ENCODE data around the gene CDCP1.
A peak's percentile ranks its signal among the peaks of the same experiment; 100 is the strongest.

The CDCP1 gene

DNA sequence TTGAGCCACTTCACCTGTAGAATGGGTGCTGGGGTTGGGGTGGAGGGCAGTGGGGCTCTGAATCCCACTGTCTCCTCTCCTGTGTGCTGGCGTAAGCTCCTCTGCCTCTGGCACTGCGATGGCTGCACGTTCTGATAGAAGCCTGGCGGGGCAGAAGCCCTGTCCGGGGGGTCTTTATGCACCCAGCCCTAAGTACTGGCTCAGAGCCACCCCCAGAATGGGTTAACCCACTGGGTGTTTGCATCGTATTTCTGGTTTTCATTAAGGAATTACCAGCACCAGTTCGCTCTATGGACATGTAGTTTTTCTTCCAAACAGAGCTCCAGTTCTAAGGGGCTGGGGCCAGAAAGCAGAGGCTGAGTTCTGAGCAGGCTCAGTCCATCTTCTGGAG is 37.7 kb upstream of the CDCP1 start:
- Mint-ChIP-seq H3K27ac (peak overlapping the region in 2 of 3 experiments; percentile 74 to 89), H3K9me3 (no peaks in the 10 kb centered on the region), H3K27me3 (ENCODE audit: low read depth) (peaks cover 11% of the 10 kb centered on the region), H3K4me1 (peaks cover 64% of the 10 kb centered on the region), H3K4me3 (no peak overlapping the region), H3K36me3 (ENCODE audit: low read depth) (no peaks in the 10 kb centered on the region)
- TF ChIP-seq, protein P1, sequence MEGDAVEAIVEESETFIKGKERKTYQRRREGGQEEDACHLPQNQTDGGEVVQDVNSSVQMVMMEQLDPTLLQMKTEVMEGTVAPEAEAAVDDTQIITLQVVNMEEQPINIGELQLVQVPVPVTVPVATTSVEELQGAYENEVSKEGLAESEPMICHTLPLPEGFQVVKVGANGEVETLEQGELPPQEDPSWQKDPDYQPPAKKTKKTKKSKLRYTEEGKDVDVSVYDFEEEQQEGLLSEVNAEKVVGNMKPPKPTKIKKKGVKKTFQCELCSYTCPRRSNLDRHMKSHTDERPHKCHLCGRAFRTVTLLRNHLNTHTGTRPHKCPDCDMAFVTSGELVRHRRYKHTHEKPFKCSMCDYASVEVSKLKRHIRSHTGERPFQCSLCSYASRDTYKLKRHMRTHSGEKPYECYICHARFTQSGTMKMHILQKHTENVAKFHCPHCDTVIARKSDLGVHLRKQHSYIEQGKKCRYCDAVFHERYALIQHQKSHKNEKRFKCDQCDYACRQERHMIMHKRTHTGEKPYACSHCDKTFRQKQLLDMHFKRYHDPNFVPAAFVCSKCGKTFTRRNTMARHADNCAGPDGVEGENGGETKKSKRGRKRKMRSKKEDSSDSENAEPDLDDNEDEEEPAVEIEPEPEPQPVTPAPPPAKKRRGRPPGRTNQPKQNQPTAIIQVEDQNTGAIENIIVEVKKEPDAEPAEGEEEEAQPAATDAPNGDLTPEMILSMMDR (IDR thresholded peaks at IDR 0.05; ENCODE audit: unreplicated experiment in 3 of 3), result no peak

DNA sequence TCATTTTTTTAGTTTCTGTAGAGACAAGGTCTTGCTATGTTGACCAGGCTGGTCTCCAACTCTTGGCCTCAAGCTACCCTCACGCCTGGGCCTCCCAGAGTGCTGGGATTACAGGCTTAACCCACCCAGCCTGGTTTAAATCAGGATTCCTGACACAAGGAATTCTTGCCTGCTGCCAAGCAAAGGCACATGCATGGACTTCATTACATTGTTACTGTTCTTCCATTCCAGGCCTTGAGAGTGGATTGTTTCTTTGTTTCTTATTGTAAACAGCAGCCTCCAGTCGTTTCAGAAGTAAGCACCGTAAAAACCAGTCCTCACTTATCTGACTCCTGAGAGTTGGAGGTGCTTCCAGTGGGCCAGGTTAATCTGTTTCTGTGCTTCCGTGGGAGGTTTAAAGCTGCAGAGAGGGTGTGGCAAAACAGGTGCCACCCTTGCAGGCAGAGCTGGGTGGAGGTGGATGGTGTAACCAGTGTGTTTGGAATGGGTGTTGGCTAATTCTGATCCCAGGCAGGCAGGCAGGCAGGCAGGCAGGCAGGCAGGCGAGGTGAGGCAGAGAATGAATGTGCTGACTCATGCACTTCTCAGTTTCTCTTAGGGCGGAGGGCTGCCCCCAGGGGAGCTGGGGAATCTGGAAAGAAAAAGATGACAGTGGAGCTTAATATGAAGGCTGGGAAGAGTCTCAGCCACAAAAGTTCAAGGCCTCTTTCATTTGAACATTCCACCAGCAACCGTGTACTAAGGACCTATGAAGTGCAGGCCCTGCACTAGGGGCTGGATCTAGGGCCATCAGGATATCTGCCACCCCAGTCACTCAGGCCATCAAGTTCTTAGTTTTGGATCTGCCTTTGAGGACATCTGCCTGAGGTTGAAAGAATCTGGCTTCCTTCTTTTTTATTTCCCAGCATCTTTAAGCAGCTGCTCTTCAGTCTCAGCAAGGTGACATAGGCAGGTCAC is 37.0 kb upstream of the CDCP1 start:
- no peaks in the 10 kb centered on the region for H3K36me3 Mint-ChIP-seq (ENCODE audit: low read depth)
- peaks cover 62% of the 10 kb centered on the region for H3K4me1 Mint-ChIP-seq
- H3K4me3 Mint-ChIP-seq, result peak overlapping the region in 1 of 3 experiments; percentile 25
- H3K27ac Mint-ChIP-seq, result peak overlapping the region; percentile 72 to 89 (median 87)
- peaks cover 12% of the 10 kb centered on the region for H3K27me3 Mint-ChIP-seq (ENCODE audit: low read depth)
- H3K9me3 Mint-ChIP-seq, result no peaks in the 10 kb centered on the region
- TF ChIP-seq, protein P1 (IDR thresholded peaks at IDR 0.05; ENCODE audit: unreplicated experiment in 3 of 3), result no peak

DNA sequence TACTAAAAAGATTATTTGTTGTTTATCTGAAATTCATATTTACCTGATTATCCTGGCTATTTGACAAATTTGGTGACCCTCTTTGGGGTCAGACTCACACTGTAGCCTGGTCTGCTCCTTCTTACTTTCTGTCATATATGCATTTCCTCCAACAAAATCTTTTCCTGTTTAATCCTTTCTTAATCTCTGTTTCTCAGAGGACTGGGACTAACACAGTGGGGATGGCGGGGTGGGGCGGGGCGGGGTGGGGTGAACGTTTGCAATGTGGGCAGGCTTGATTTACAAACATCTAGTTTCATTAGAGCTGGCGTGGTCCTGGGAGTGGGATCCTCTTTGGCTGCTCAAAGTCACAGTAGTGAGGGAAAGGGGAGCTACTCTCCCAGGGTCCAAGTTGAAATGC is 35.3 kb upstream of the CDCP1 start:
- Mint-ChIP-seq H3K27ac (peak overlapping the region in 1 of 3 experiments; percentile 35), H3K36me3 (ENCODE audit: low read depth) (no peaks in the 10 kb centered on the region), H3K9me3 (no peaks in the 10 kb centered on the region), H3K4me3 (no peak overlapping the region), H3K27me3 (ENCODE audit: low read depth) (peaks cover 17% of the 10 kb centered on the region), H3K4me1 (peaks cover 62% of the 10 kb centered on the region)
- TF ChIP-seq, protein P1 (IDR thresholded peaks at IDR 0.05; ENCODE audit: unreplicated experiment in 3 of 3), result no peak

DNA sequence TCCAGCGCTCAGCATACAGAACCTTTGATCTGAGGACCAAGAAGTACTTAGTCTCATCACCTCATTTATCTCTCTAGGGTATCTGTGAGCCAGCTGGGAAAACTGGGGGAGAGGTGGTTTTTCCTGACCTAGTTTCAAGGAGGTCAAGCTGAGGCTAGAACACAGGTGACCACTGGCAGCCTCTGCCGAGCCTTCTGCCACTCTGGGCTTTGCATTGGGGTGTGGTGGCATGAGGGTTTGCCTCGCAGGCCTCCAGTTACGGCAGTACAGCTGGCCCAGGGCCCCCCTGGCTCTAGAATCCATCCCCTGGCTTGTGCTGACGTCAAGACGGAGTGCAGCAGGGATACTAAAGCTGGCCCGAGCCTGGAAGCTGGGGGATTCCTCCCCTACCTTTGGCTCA is 34.7 kb upstream of the CDCP1 start:
- peaks cover 17% of the 10 kb centered on the region for H3K27me3 Mint-ChIP-seq (ENCODE audit: low read depth)
- no peak overlapping the region for H3K4me3 Mint-ChIP-seq
- peaks cover 62% of the 10 kb centered on the region for H3K4me1 Mint-ChIP-seq
- TF ChIP-seq, protein P1 (IDR thresholded peaks at IDR 0.05; ENCODE audit: unreplicated experiment in 3 of 3), result no peak
- no peaks in the 10 kb centered on the region for H3K36me3 Mint-ChIP-seq (ENCODE audit: low read depth)
- H3K27ac Mint-ChIP-seq, result peak overlapping the region in 1 of 3 experiments; percentile 35
- H3K9me3 Mint-ChIP-seq, result no peaks in the 10 kb centered on the region

DNA sequence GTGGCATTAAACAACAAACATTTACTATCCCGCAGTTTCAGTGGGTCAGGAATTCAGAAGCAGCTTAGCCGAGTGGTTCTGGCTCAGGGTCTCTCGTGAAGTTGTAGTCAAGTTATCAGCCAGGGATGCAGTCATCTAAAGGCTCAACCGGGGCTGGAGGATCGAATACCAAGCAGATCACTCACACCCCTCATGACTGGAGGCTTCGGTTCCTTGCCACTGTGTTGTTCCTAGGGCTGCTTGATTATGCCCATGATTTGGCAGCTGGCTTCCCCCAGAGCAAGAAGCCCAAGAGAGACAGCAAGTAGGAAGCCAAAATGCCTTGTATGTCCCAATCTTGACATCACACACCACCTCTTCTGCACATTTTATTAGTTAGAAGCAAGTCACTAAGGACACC is 33.9 kb upstream of the CDCP1 start:
- no peaks in the 10 kb centered on the region for H3K36me3 Mint-ChIP-seq (ENCODE audit: low read depth)
- H3K9me3 Mint-ChIP-seq, result no peaks in the 10 kb centered on the region
- H3K27me3 Mint-ChIP-seq (ENCODE audit: low read depth), result peaks cover 22% of the 10 kb centered on the region
- TF ChIP-seq, protein P1 (IDR thresholded peaks at IDR 0.05; ENCODE audit: unreplicated experiment in 3 of 3), result no peak
- peaks cover 56% of the 10 kb centered on the region for H3K4me1 Mint-ChIP-seq
- H3K4me3 Mint-ChIP-seq, result no peak overlapping the region
- H3K27ac Mint-ChIP-seq, result peak overlapping the region in 1 of 3 experiments; percentile 19
